Activated B cell treated with CpG ODN at 0.5 μM for 24 hours (primary cell): Measurements from ENCODE around the gene OR6P1. TPM values are rescaled to one million over a fixed set of nuclear protein-coding genes. Genes with fewer than 3 reads are reported as not detected.

ENCODE experiments used
- ATAC-seq: fragments of 200-7000 bp; cut with Tn5 transposase; one replicate; pipeline ENCODE4 v1.10.0; 2021; ENCODE audit warnings: low read depth, mild to moderate bottlenecking, moderate library complexity
- CTCF ChIA-PET: fragments of 350-600 bp; sonication (Branson Sonifier 250); formaldehyde crosslinking; loops from one replicate; lab custom pipeline; 2021; ENCODE audit warnings: antibody characterized with exemption; lab: Charles Lee
- POLR2A ChIA-PET: fragments of 350-600 bp; sonication (Branson Sonifier 250); formaldehyde crosslinking; loops from one replicate; lab custom pipeline; 2021; ENCODE audit warnings: antibody characterized with exemption; lab: Charles Lee
- DNase-seq: peaks from one replicate; pipeline ENCODE4 v3.0.0; 2022
- H3K27ac Mint-ChIP-seq: one replicate; pipeline ENCODE4 v1.8.0; 2020; ENCODE audit warnings: mixed read lengths
- H3K27me3 Mint-ChIP-seq: one replicate; pipeline ENCODE4 v1.8.0; 2021; ENCODE audit warnings: mixed read lengths
- H3K36me3 Mint-ChIP-seq: one replicate; pipeline ENCODE4 v1.8.0; 2021; ENCODE audit warnings: low read depth, mixed read lengths
- H3K4me1 Mint-ChIP-seq: one replicate; pipeline ENCODE4 v1.8.0; 2021; ENCODE audit warnings: mixed read lengths
- H3K4me3 Mint-ChIP-seq: one replicate; pipeline ENCODE4 v1.8.0; 2020; ENCODE audit warnings: mild to moderate bottlenecking, mixed read lengths
- H3K9me3 Mint-ChIP-seq: one replicate; pipeline ENCODE4 v1.8.0; 2020; ENCODE audit warnings: mixed read lengths
- CTCF ChIP-seq: fragments of 200-600 bp; IDR thresholded peaks from one replicate; pipeline ENCODE4 v1.8.0; 2022; ENCODE audit warnings: antibody characterized with exemption, mild to moderate bottlenecking
- intact Hi-C: fragments of 100-400 bp; cut with micrococcal nuclease; formaldehyde crosslinking; loops from one replicate; pipeline ENCODE4 v1.15.1; 2024
- total RNA-seq: library from RNA; stranded (reverse); gene quantifications from 2 replicates; pipeline ENCODE4 v1.2.3, GENCODE V29; 2022

The OR6P1 gene
- total RNA-seq, 1 donor from 2014 or later = not detected

- intact Hi-C loops = no loop called here
- ChIA-PET CTCF (no interaction called here), POLR2A (no interaction called here)
- Mint-ChIP-seq H3K36me3 (no peaks in the 10 kb centered on the region), H3K4me1 (no peaks in the 10 kb centered on the region), H3K4me3 (no peak overlapping the region), H3K27me3 (peaks cover 16% of the 10 kb centered on the region), H3K9me3 (no peaks in the 10 kb centered on the region), H3K27ac (no peak overlapping the region)
- no peak for ATAC-seq
- TF ChIP-seq CTCF = no peak
- no peak for DNase-seq
Observed at GRCh38 chr1:158552296-158552695, 18.1 kb downstream of the OR6P1 start.

- peaks cover 17% of the 10 kb centered on the region for H3K27me3 Mint-ChIP-seq
- no peak for DNase-seq
- CTCF ChIA-PET = no interaction called here
Observed at GRCh38 chr1:158547533-158547932, 22.8 kb downstream of the OR6P1 start.

GRCh38 chr1:158537609-158538008 is 32.8 kb downstream of the OR6P1 start:
- Mint-ChIP-seq H3K9me3 (no peaks in the 10 kb centered on the region), H3K27me3 (peaks cover 5% of the 10 kb centered on the region), H3K4me1 (no peaks in the 10 kb centered on the region), H3K4me3 (no peak overlapping the region), H3K27ac (no peak overlapping the region), H3K36me3 (no peaks in the 10 kb centered on the region)
- ATAC-seq (no peak), DNase-seq (no peak)
- ChIA-PET CTCF (no interaction called here), POLR2A (no interaction called here)
- intact Hi-C loops = no loop called here
- TF ChIP-seq CTCF = no peak

More at GRCh38 chr1:158547533-158547932, 22.8 kb downstream of the OR6P1 start:
- Mint-ChIP-seq H3K4me1 (no peaks in the 10 kb centered on the region), H3K36me3 (no peaks in the 10 kb centered on the region), H3K9me3 (no peaks in the 10 kb centered on the region), H3K27ac (no peak overlapping the region), H3K4me3 (no peak overlapping the region)
- no peak for TF ChIP-seq CTCF
- intact Hi-C loops = no loop called here
- POLR2A ChIA-PET = no interaction called here
- no peak for ATAC-seq

- no peaks in the 10 kb centered on the region for H3K4me1 Mint-ChIP-seq
- H3K36me3 Mint-ChIP-seq = no peaks in the 10 kb centered on the region
- DNase-seq = no peak
- no peak for TF ChIP-seq CTCF
- POLR2A ChIA-PET = no interaction called here
- no peak for ATAC-seq
- no peak overlapping the region for H3K27ac Mint-ChIP-seq
- no peak overlapping the region for H3K4me3 Mint-ChIP-seq
- CTCF ChIA-PET = no interaction called here
- intact Hi-C loops = no loop called here
- H3K27me3 Mint-ChIP-seq = peaks cover 13% of the 10 kb centered on the region
- no peaks in the 10 kb centered on the region for H3K9me3 Mint-ChIP-seq
Observed at GRCh38 chr1:158534496-158534895, 35.9 kb downstream of the OR6P1 start.

GRCh38 chr1:158527190-158527815 is 43.1 kb downstream of the OR6P1 start:
- no peaks in the 10 kb centered on the region for H3K9me3 Mint-ChIP-seq
- no peaks in the 10 kb centered on the region for H3K36me3 Mint-ChIP-seq
- CTCF ChIA-PET = interaction anchor here (0.8 to 2.1 kb wide), 6 partner anchors 99 to 409 kb away, joined by 3 to 18 read pairs (median 3); no protein-coding TSS in a partner anchor
- no peak overlapping the region for H3K27ac Mint-ChIP-seq
- no peaks in the 10 kb centered on the region for H3K4me1 Mint-ChIP-seq
- H3K27me3 Mint-ChIP-seq = peaks cover 34% of the 10 kb centered on the region
- DNase-seq (no peak), ATAC-seq (peak; percentile 34)
- no peak overlapping the region for H3K4me3 Mint-ChIP-seq
- no peak for TF ChIP-seq CTCF
- POLR2A ChIA-PET = no interaction called here
- intact Hi-C loops = loop anchor here (1.0 to 5.0 kb wide), 3 partner anchors 323 to 535 kb away; a partner anchor contains a TSS
